BLaER1 treated with 17β-estradiol and CSF1 and Interleukin-3, amounts not matched to agents 10 nM and 100 nM (cell line): ENCODE measurements around the gene CDK9.
"Not testable (repeated sequence)": the region's sequence is repeated elsewhere in the genome, so short reads cannot be mapped to it uniquely, and the experiment has no call there.

Experiments
- H3K27ac ChIP-seq, 11 experiments: shearing (Covaris generic); formaldehyde crosslinking; 2 replicates each; pipeline ENCODE4 v1.8.1; 2022
- H3K27me3 ChIP-seq, 11 experiments: shearing (Covaris generic); formaldehyde crosslinking; 2 replicates each; pipeline ENCODE4 v1.8.1; 2022
- H3K36me3 ChIP-seq, 11 experiments: shearing (Covaris generic); formaldehyde crosslinking; 2 replicates each; pipeline ENCODE4 v1.8.1; 2022
- H3K4me1 ChIP-seq, 10 experiments: shearing (Covaris generic); formaldehyde crosslinking; 2 replicates each; pipeline ENCODE4 v1.8.1; 2022
- H3K4me2 ChIP-seq, 11 experiments: shearing (Covaris generic); formaldehyde crosslinking; 2 replicates each; pipeline ENCODE4 v1.8.1; 2022
- H3K4me3 ChIP-seq, 10 experiments: shearing (Covaris generic); formaldehyde crosslinking; 2 replicates each; pipeline ENCODE4 v1.8.1; 2022
- H3K9ac ChIP-seq, 11 experiments: shearing (Covaris generic); formaldehyde crosslinking; 2 replicates each; pipeline ENCODE4 v1.8.1; 2022
- H3K9me3 ChIP-seq, 11 experiments: shearing (Covaris generic); formaldehyde crosslinking; replicated peaks in 1 of 11; 2 replicates each; pipeline ENCODE4 v1.8.1; 2022
- H4K20me1 ChIP-seq, 11 experiments: shearing (Covaris generic); formaldehyde crosslinking; 2 replicates each; pipeline ENCODE4 v1.8.1; 2022
- Cebpa-rat ChIP-seq, 11 experiments: shearing (Covaris generic); IDR thresholded peaks; 2 replicates each; pipeline ENCODE4 v1.8.1; 2022

Gene CDK9

DNA sequence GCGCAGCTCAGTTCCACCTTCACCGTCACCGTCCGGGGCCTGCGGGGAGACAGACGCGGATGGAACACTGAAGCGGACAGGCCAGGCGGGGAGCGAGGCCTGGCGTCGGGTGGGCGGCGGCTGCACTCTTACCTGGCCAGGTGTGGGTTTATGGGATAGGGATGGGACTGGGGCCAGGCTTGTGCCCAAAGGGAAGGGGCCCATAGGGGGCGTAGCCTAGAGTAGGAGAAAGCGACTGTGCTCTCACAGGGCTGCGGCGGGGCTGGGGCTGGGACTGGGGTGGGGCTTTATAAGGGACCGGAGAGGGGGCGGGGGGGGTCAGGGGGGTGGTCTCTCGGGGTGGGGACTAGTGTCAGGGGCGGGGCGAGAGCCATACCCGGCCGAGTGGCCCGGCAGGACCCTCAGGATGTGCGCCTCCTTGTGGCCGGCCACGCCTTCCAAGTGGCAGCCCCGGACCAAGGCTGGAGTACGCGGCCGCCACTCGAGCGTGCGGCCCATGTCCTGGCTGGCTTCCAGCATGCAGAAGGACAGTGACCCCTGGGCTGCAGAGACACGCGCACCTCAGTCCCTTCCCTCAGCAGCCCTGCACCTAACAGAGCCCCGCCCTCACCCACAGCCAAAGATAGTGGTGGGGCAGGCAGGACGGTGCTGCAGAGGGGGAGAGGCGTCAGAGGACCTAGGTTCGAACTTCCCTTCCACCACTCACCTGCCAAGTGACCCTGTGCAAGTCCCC, 39.7 kb downstream of the CDK9 start:
- H3K27me3 ChIP-seq, result no peaks in the 10 kb centered on the region
- H3K27ac ChIP-seq, result no peak overlapping the region
- peaks cover 0 to 61% (median 14%) of the 10 kb centered on the region in 11 experiments; a peak in 10 of 22 replicates for H4K20me1 ChIP-seq
- no peak overlapping the region for H3K4me3 ChIP-seq
- no peaks in the 10 kb centered on the region for H3K9me3 ChIP-seq
- peak overlapping the region in 9 of 11 experiments; percentile 4 to 64 (median 39); a peak in 14 of 22 replicates for H3K4me2 ChIP-seq
- peaks cover 21 to 60% (median 47%) of the 10 kb centered on the region in 10 experiments for H3K4me1 ChIP-seq
- H3K9ac ChIP-seq, result peak overlapping the region in 2 of 11 experiments; percentile 11 to 16; a peak in 2 of 22 replicates
- peaks cover 65 to 98% (median 90%) of the 10 kb centered on the region in 11 experiments for H3K36me3 ChIP-seq
- no peak for TF ChIP-seq Cebpa-rat (IDR thresholded peaks at IDR 0.05)

- no peaks in the 10 kb centered on the region for H3K9me3 ChIP-seq
- H3K4me2 ChIP-seq, result peak overlapping the region in 9 of 11 experiments; percentile 4 to 64 (median 39); a peak in 15 of 22 replicates
- no peak overlapping the region for H3K27ac ChIP-seq
- peaks cover 21 to 66% (median 56%) of the 10 kb centered on the region in 10 experiments for H3K4me1 ChIP-seq
- H3K9ac ChIP-seq, result peak overlapping the region in 4 of 11 experiments; percentile 3 to 17 (median 15); a peak in 5 of 22 replicates
- H3K4me3 ChIP-seq, result no peak overlapping the region
- peaks cover 0 to 54% (median 14%) of the 10 kb centered on the region in 11 experiments; a peak in 10 of 22 replicates for H4K20me1 ChIP-seq
- H3K36me3 ChIP-seq, result peaks cover 60 to 98% (median 82%) of the 10 kb centered on the region in 11 experiments
- H3K27me3 ChIP-seq, result no peaks in the 10 kb centered on the region
- no peak for TF ChIP-seq Cebpa-rat (IDR thresholded peaks at IDR 0.05)
Measured at GRCh38 chr9:127826253-127826913, 40.5 kb downstream of the CDK9 start.

DNA sequence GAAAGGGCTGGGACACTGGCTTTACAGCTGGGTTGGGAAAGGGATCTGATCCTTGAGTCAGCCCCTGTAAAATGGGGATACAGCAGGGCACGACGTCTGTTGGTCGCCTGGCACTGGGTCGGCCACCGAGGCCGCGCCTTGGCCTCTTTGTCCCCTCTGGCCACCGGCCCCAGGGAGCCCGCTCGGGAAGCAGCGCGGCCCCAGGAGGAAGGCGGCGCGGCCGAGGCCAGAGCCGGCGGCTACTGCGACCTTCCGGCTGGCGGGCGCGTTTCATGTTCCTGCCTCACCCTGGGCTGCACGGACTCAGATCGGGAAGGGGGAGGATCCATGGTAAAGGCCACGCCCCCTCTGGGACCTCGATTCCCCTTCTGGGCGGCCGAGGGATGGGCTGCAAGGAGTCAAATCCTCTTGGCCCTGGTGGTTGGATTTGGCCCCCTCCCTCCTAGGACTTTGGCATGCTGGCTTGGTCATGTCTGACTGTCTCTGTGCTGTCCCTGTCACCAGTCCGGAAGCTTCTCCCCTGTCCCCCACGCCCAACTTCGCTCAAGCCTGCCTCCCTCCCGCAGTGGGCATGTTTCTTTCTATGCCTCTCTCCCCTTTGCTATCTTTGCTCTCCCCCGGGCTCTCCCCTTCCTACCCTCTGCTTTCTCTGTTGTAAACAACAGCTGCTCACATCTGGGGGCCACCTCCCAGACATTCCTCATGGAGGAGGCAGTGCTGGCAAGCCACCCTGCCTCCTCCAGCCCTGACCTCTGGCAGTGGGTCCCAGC, 42.6 kb downstream of the CDK9 start:
- peak overlapping the region in 2 of 11 experiments; percentile 3 to 49; a peak in 2 of 22 replicates for H3K9ac ChIP-seq
- no peaks in the 10 kb centered on the region for H3K27me3 ChIP-seq
- H3K4me3 ChIP-seq, result no peak overlapping the region
- peaks cover 59 to 91% (median 74%) of the 10 kb centered on the region in 11 experiments for H3K36me3 ChIP-seq
- H4K20me1 ChIP-seq, result peaks cover 0 to 49% (median 14%) of the 10 kb centered on the region in 11 experiments; a peak in 10 of 22 replicates
- no peak for TF ChIP-seq Cebpa-rat (IDR thresholded peaks at IDR 0.05)
- H3K27ac ChIP-seq, result peak overlapping the region in 2 of 11 experiments; percentile 10 to 27; a peak in 2 of 22 replicates
- H3K9me3 ChIP-seq, result no peaks in the 10 kb centered on the region
- peaks cover 37 to 87% (median 76%) of the 10 kb centered on the region in 10 experiments for H3K4me1 ChIP-seq
- H3K4me2 ChIP-seq, result peak overlapping the region in 4 of 11 experiments; percentile 10 to 29 (median 18); a peak in 3 of 22 replicates

- Histone ChIP-seq H3K4me3 (no peak overlapping the region), H3K36me3 (peaks cover 51 to 82% (median 65%) of the 10 kb centered on the region in 11 experiments), H3K27me3 (no peaks in the 10 kb centered on the region), H4K20me1 (peaks cover 0 to 50% (median 14%) of the 10 kb centered on the region in 11 experiments; a peak in 10 of 22 replicates), H3K4me2 (peak overlapping the region in 7 of 11 experiments; percentile 2 to 31 (median 12); a peak in 5 of 22 replicates), H3K9ac (peak overlapping the region in 2 of 11 experiments; percentile 3 to 49; a peak in 2 of 22 replicates), H3K9me3 (no peaks in the 10 kb centered on the region), H3K4me1 (peaks cover 44 to 95% (median 85%) of the 10 kb centered on the region in 10 experiments), H3K27ac (no peak overlapping the region)
- TF ChIP-seq Cebpa-rat (IDR thresholded peaks at IDR 0.05), result no peak
Measured at GRCh38 chr9:127829205-127829906, 43.5 kb downstream of the CDK9 start.

- Histone ChIP-seq H4K20me1 (peaks cover 0 to 58% (median 0%) of the 10 kb centered on the region in 11 experiments; a peak in 11 of 22 replicates), H3K4me2 (peak overlapping the region in 7 of 11 experiments; percentile 2 to 95 (median 46); a peak in 7 of 22 replicates), H3K27ac (peak overlapping the region in 1 of 11 experiments; percentile 23; a peak in 2 of 22 replicates), H3K4me3 (no peak overlapping the region), H3K36me3 (peaks cover 25 to 60% (median 57%) of the 10 kb centered on the region in 11 experiments), H3K4me1 (peaks cover 52 to 99% (median 88%) of the 10 kb centered on the region in 10 experiments), H3K9me3 (no peaks in the 10 kb centered on the region), H3K27me3 (no peaks in the 10 kb centered on the region), H3K9ac (peak overlapping the region in 1 of 11 experiments; percentile 15; a peak in 1 of 22 replicates)
- TF ChIP-seq Cebpa-rat (IDR thresholded peaks at IDR 0.05), result no peak
Measured at GRCh38 chr9:127832248-127832647, 46.4 kb downstream of the CDK9 start.

GRCh38 chr9:127833555-127833954, 47.7 kb downstream of the CDK9 start:
- H3K4me3 ChIP-seq, result peak overlapping the region in 1 of 10 experiments; percentile 19; a peak in 1 of 20 replicates
- peaks cover 0 to 60% (median 11%) of the 10 kb centered on the region in 11 experiments; a peak in 12 of 22 replicates for H4K20me1 ChIP-seq
- peak overlapping the region in 3 of 11 experiments; percentile 38 to 85 (median 83); a peak in 6 of 22 replicates for H3K9ac ChIP-seq
- H3K4me1 ChIP-seq, result peaks cover 65 to 100% (median 94%) of the 10 kb centered on the region in 10 experiments
- no peaks in the 10 kb centered on the region for H3K9me3 ChIP-seq
- peak overlapping the region in 5 of 11 experiments; percentile 15 to 97 (median 94); a peak in 7 of 22 replicates for H3K27ac ChIP-seq
- H3K27me3 ChIP-seq, result no peaks in the 10 kb centered on the region
- H3K36me3 ChIP-seq, result peaks cover 15 to 56% (median 44%) of the 10 kb centered on the region in 11 experiments
- TF ChIP-seq Cebpa-rat (IDR thresholded peaks at IDR 0.05), result no peak
- peak overlapping the region in 10 of 11 experiments; percentile 2 to 95 (median 28); a peak in 13 of 22 replicates for H3K4me2 ChIP-seq

DNA sequence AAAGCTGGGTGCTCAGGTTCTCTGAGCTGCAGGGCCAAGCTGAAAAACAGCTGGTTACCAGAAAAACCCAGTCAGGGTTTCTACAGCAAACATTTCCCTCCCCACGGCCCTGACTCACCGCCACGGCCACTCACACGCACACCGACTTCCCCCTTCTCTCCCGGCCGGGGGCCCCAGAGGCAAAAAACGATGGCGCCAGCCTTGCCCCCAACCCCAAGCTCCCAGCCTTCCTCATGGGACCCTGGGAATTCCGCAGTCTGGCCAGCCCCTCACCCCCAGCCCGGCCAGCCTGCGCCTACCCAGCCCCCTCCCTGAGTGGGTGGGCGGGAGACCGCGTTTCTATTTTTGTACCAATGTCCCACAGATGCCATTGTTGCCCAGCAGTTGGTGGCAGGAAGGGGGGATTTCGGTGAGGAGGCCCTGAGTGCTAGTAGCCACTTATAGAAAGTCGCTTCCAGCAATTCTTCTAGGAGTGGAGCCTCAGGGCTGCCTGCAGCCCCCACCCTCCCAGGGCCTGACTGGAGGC, 50.2 kb downstream of the CDK9 start:
- H4K20me1 ChIP-seq, result peaks cover 0 to 68% (median 29%) of the 10 kb centered on the region in 11 experiments; a peak in 14 of 22 replicates
- H3K36me3 ChIP-seq, result peaks cover 12 to 57% (median 36%) of the 10 kb centered on the region in 11 experiments
- peak overlapping the region; percentile 57 to 97 (median 75) for H3K27ac ChIP-seq
- peak overlapping the region; percentile 2 to 85 (median 60); a peak in 21 of 22 replicates for H3K9ac ChIP-seq
- H3K27me3 ChIP-seq, result no peaks in the 10 kb centered on the region
- peaks cover 90 to 100% (median 96%) of the 10 kb centered on the region in 10 experiments for H3K4me1 ChIP-seq
- H3K4me2 ChIP-seq, result peak overlapping the region; percentile 76 to 95 (median 87)
- H3K4me3 ChIP-seq, result peak overlapping the region in 6 of 10 experiments; percentile 6 to 36 (median 24); a peak in 6 of 20 replicates
- TF ChIP-seq Cebpa-rat (IDR thresholded peaks at IDR 0.05), result no peak
- no peaks in the 10 kb centered on the region for H3K9me3 ChIP-seq

DNA sequence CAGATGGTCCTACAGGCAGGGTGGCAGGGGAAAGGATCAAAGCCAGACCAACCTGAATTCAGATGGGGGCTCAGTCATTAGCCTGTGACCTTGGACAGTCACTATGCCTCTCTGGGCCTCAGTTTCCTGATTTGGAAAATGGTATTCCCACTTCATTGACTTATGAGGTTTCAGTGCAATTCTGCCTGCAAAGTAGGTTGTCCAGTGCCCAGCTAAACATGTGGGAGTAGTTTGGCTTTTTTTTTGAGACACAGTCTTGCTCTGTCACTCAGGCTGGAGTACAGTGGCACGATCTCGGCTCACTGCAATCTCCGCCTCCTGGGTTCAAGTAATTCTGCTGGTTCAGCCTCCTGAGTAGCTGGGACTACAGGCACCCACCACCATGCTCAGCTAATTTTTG, 50.7 kb downstream of the CDK9 start:
- Histone ChIP-seq H3K27ac (peak overlapping the region; percentile 57 to 97 (median 75)), H3K4me2 (peak overlapping the region; percentile 76 to 95 (median 87)), H3K36me3 (peaks cover 18 to 62% (median 36%) of the 10 kb centered on the region in 11 experiments), H3K4me3 (peak overlapping the region in 6 of 10 experiments; percentile 6 to 36 (median 18); a peak in 6 of 20 replicates), H3K9ac (peak overlapping the region in 10 of 11 experiments; percentile 47 to 85 (median 60); a peak in 19 of 22 replicates), H4K20me1 (peaks cover 0 to 71% (median 29%) of the 10 kb centered on the region in 11 experiments; a peak in 14 of 22 replicates), H3K4me1 (peaks cover 93 to 100% (median 96%) of the 10 kb centered on the region in 10 experiments)
- H3K27me3 ChIP-seq, H3K9me3 ChIP-seq: not testable (repeated sequence)
